K562 (cell line): Measurements from ENCODE around the gene PUSL1. TPM values are rescaled to one million over a fixed set of nuclear protein-coding genes. Genes with fewer than 3 reads are reported as not detected.
A peak's percentile ranks its signal among the peaks of the same experiment; 100 is the strongest.

Experiments
- ARID2 ChIP-seq: fragments of 450-650 bp; IDR thresholded peaks from 2 replicates; pipeline ENCODE4 v1.6.1; 2017; ENCODE audit warnings: antibody characterized with exemption, mild to moderate bottlenecking
- BRD9 ChIP-seq: fragments of 450-650 bp; IDR thresholded peaks from 2 replicates; pipeline ENCODE4 v1.6.1; 2018; ENCODE audit warnings: low read depth; ENCODE audit not compliant: partially characterized antibody
- CC2D1A ChIP-seq: fragments of 450-650 bp; IDR thresholded peaks from 2 replicates; pipeline ENCODE4 v1.6.1; 2017; ENCODE audit warnings: mild to moderate bottlenecking
- EP400 ChIP-seq: fragments of 450-650 bp; IDR thresholded peaks from 2 replicates; pipeline ENCODE4 v1.6.1; 2017; ENCODE audit warnings: antibody characterized with exemption, mild to moderate bottlenecking, moderate library complexity
- HDAC2 ChIP-seq: fragments of 450-650 bp; IDR thresholded peaks from 2 replicates; pipeline ENCODE4 v1.6.1; 2016; ENCODE audit warnings: mild to moderate bottlenecking
- HDAC3 ChIP-seq: fragments of 450-650 bp; IDR thresholded peaks from 2 replicates; pipeline ENCODE4 v1.6.1; 2018; ENCODE audit warnings: borderline replicate concordance, mild to moderate bottlenecking, moderate library complexity; ENCODE audit not compliant: partially characterized antibody
- HNRNPLL ChIP-seq: fragments of 200-400 bp; formaldehyde crosslinking; IDR thresholded peaks from 2 replicates; pipeline ENCODE4 v1.6.1; 2017; ENCODE audit warnings: low read length, low read depth, mild to moderate bottlenecking; ENCODE audit not compliant: poor library complexity, severe bottlenecking
- ILK ChIP-seq: fragments of 450-650 bp; IDR thresholded peaks from 2 replicates; pipeline ENCODE4 v1.6.1; 2016; ENCODE audit warnings: missing genetic modification characterization, low read depth, mild to moderate bottlenecking, missing compliant biosample characterization, moderate library complexity, borderline replicate concordance
- MED1 ChIP-seq: sonication (generic); formaldehyde crosslinking; IDR thresholded peaks from 2 replicates; pipeline ENCODE4 v1.8.1; 2023; ENCODE audit warnings: missing genetic modification reagents, borderline replicate concordance
- MITF ChIP-seq: IDR thresholded peaks from 2 replicates; pipeline ENCODE4 v1.6.1; 2014; ENCODE audit warnings: antibody characterized with exemption
- RBM17 ChIP-seq: fragments of 200-400 bp; formaldehyde crosslinking; IDR thresholded peaks from 2 replicates; pipeline ENCODE4 v1.6.1; 2017; ENCODE audit warnings: low read depth, mild to moderate bottlenecking, low read length, borderline replicate concordance
- RBM25 ChIP-seq: fragments of 200-400 bp; formaldehyde crosslinking; IDR thresholded peaks from 2 replicates; pipeline ENCODE4 v1.6.1; 2018; ENCODE audit warnings: low read length, low read depth, moderate library complexity; ENCODE audit not compliant: severe bottlenecking
- RBM39 ChIP-seq: fragments of 200-400 bp; formaldehyde crosslinking; optimal IDR thresholded peaks from 2 replicates; pipeline ENCODE3; 2018; ENCODE audit warnings: low read depth, low read length
- SFPQ ChIP-seq: fragments of 200-400 bp; formaldehyde crosslinking; IDR thresholded peaks from 2 replicates; pipeline ENCODE4 v1.6.1; 2017; ENCODE audit warnings: mild to moderate bottlenecking, low read depth, low read length, moderate library complexity
- STAG1 ChIP-seq: sonication (generic); formaldehyde crosslinking; IDR thresholded peaks from 2 replicates; pipeline ENCODE4 v1.5.0; 2020; ENCODE audit warnings: missing genetic modification reagents, borderline replicate concordance
- TRIM28 ChIP-seq: fragments of 450-650 bp; IDR thresholded peaks from 2 replicates; pipeline ENCODE4 v1.6.1; 2017
- VEZF1 ChIP-seq: fragments of 200-800 bp; sonication (Bioruptor generic); IDR thresholded peaks from 2 replicates; pipeline ENCODE4 v1.6.1; 2017; ENCODE audit warnings: missing genetic modification characterization, missing compliant biosample characterization
- ZBTB33 ChIP-seq: sonication (generic); formaldehyde crosslinking; IDR thresholded peaks from 2 replicates; pipeline ENCODE4 v1.8.1; 2023; ENCODE audit warnings: mild to moderate bottlenecking, missing genetic modification reagents
- ZNF274 ChIP-seq: IDR thresholded peaks from 2 replicates; pipeline ENCODE4 v1.6.1; 2011; ENCODE audit warnings: low read depth, mild to moderate bottlenecking, low read length, moderate library complexity, borderline replicate concordance
- ZNF436 ChIP-seq: fragments of 250-450, 450-650 bp; sonication (Bioruptor Pico); formaldehyde crosslinking; IDR thresholded peaks from 2 replicates; pipeline ENCODE4 v1.7.0; 2020; ENCODE audit warnings: mild to moderate bottlenecking
- ZNF586 ChIP-seq: fragments of 450-650 bp; formaldehyde crosslinking; conservative IDR thresholded peaks from 2 replicates; pipeline ENCODE4 v1.4.0; 2020; ENCODE audit warnings: mild to moderate bottlenecking, moderate library complexity
- ZNF780A ChIP-seq: fragments of 250-450 bp; sonication (Bioruptor Pico); IDR thresholded peaks from 2 replicates; pipeline ENCODE4 v1.5.0; 2021; ENCODE audit warnings: mild to moderate bottlenecking
- polyA plus RNA-seq, 8 experiments: library from polyadenylated mRNA; depleted of rRNA in 4 of 8; stranded (reverse) in 5 of 8; unstranded in 3 of 8; fragments of >200 nt; fragmentation: Nextera tagmentation in 2 of 8; fragmentation: Illumina TruSeq in 1 of 8; extraction: Ambion mirVana in 2 of 8; extraction: Trizol in 1 of 8; gene quantifications; 2 replicates each; pipeline versions ENCODE4 v1.2.1 to v1.2.3, GENCODE V29; 2011 to 2014; ENCODE audit warnings: inconsistent platforms in 1 of 8, missing spikeins in 1 of 8
- total RNA-seq, 7 experiments: library from RNA; depleted of rRNA in 6 of 7; stranded (reverse); fragments of >200 nt in 6 of 7; fragmentation: Illumina TruSeq in 2 of 7; extraction: Trizol in 2 of 7; gene quantifications; 2 replicates each; pipeline versions ENCODE4 v1.2.1 to v1.2.3, GENCODE V29; 2011 to 2021; ENCODE audit warnings: low replicate concordance in 1 of 7

Gene PUSL1
- total and polyA plus RNA-seq, 9 of the 15 experiments (the other 6 are each of a cell fraction or from before 2014, with no cell fraction given) = 0.62 to 86.9 (median 13.6) TPM

- TF ChIP-seq SFPQ = no peak
- no peak for TF ChIP-seq ZNF586
- no peak; the same call in 1 of the 2 replicates for TF ChIP-seq HDAC2
- no peak for TF ChIP-seq ILK (tag)
- no peak for TF ChIP-seq BRD9
- no peak for TF ChIP-seq ZNF274
- TF ChIP-seq RBM25 = no peak
- TF ChIP-seq ZNF780A (CRISPR knock-in tag) = no peak
- TF ChIP-seq MITF = 0 out of 2 replicates have a peak, but pooled peaks have one; percentile 7
- peak; percentile 30 for TF ChIP-seq RBM39
- TF ChIP-seq MED1 (CRISPR knock-in tag) = no peak
- no peak; the same call in 1 of the 2 replicates for TF ChIP-seq EP400
- TF ChIP-seq ZBTB33 = no peak
- TF ChIP-seq ARID2 = no peak
- no peak for TF ChIP-seq HDAC3
- no peak for TF ChIP-seq RBM17
- TF ChIP-seq ZNF436 (CRISPR knock-in tag) = no peak
- TF ChIP-seq CC2D1A = no peak
- TF ChIP-seq TRIM28 = no peak
- no peak for TF ChIP-seq STAG1 (CRISPR knock-in tag)
- TF ChIP-seq VEZF1 (CRISPR knock-in tag) = no peak
- TF ChIP-seq HNRNPLL = no peak
Measured at GRCh38 chr1:1347663-1348419, 39.4 kb downstream of the PUSL1 start (continued).
